ENCODE measurements around the gene ZNF526. TPM values are rescaled to one million over a fixed set of nuclear protein-coding genes. Genes with fewer than 3 reads are reported as not detected.

The ZNF526 gene
- total and polyA plus RNA-seq, 9 of the 15 experiments (the other 6 are each of a cell fraction or from before 2014, with no cell fraction given), result 1.3 to 17.9 (median 6.2) TPM

DNA sequence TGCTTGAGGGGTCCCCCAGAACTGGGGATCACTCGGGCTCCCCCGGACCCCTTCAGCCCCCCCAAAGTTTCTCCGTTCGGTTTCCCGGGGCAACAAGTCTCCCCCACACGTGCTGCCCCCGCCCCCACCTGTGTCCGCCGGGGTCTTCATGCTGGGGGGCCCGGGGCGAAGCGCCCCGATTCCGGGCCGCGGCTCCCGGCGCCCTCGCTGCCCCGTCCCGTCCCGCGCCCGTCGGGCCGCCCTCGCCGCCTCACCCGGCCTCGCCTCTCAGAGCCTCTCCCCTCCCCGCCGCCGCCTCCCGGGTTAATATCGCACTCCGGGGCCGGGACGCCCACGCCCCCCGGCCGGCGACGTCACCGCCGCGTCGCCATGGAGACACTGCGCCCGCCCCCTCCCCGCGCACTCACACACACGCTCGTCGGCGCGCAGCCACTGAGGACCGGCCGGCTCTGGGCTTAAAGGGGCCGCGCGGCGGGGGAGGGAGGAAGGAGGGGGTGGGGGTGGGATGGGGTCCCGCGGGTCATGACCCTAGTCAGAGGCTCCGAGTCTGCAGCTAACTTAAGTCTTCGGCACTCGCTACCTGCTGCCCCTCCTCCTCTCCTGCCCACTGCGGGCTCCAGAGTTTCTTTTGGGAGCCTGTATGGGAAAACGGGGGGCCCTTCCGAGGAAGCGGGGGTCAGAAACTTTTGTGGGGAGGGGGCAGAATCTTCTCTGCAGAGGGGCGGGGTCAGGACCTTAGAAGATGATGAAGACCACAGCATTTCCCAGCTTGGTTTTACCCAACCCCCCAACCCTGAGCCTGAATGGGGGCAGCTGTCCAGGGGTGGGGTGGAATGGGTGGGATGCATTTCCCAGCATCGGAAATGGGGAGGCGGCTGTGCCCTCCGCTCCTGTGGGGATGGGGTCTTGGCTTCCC lies 35.0 kb downstream of the ZNF526 start, which contains the start of gene ERF (continued):
- TF ChIP-seq MEIS2 (IDR thresholded peaks at IDR 0.05; ENCODE audit: partially characterized antibody) (no peak), NFIX (CRISPR knock-in tag; IDR thresholded peaks at IDR 0.05; ENCODE audit: low read depth) (no peak), STAG1 (CRISPR knock-in tag; IDR thresholded peaks at IDR 0.05; ENCODE audit: borderline replicate concordance) (no peak), ZNF583 (CRISPR knock-in tag; IDR thresholded peaks at IDR 0.05) (no peak), SRF (CRISPR knock-in tag; IDR thresholded peaks at IDR 0.05) (no peak), CBX2 (IDR thresholded peaks at IDR 0.05; ENCODE audit: insufficient read depth, low read length, poor library complexity, severe bottlenecking) (no peak), ZSCAN29 (IDR thresholded peaks at IDR 0.05) (no peak), PHF8 (IDR thresholded peaks at IDR 0.05; ENCODE audit: borderline replicate concordance, low read length) (peak; percentile 52; the same call in 1 of the 2 replicates), ZKSCAN8 (CRISPR knock-in tag; IDR thresholded peaks at IDR 0.05) (no peak), ETV1 (tag; conservative IDR thresholded peaks at IDR 0.05; ENCODE audit: low read depth) (no peak), ZNF57 (CRISPR knock-in tag; IDR thresholded peaks at IDR 0.05) (no peak), MED1 (CRISPR knock-in tag; IDR thresholded peaks at IDR 0.05; ENCODE audit: borderline replicate concordance) (no peak)
- TF ChIP-seq, protein P1, sequence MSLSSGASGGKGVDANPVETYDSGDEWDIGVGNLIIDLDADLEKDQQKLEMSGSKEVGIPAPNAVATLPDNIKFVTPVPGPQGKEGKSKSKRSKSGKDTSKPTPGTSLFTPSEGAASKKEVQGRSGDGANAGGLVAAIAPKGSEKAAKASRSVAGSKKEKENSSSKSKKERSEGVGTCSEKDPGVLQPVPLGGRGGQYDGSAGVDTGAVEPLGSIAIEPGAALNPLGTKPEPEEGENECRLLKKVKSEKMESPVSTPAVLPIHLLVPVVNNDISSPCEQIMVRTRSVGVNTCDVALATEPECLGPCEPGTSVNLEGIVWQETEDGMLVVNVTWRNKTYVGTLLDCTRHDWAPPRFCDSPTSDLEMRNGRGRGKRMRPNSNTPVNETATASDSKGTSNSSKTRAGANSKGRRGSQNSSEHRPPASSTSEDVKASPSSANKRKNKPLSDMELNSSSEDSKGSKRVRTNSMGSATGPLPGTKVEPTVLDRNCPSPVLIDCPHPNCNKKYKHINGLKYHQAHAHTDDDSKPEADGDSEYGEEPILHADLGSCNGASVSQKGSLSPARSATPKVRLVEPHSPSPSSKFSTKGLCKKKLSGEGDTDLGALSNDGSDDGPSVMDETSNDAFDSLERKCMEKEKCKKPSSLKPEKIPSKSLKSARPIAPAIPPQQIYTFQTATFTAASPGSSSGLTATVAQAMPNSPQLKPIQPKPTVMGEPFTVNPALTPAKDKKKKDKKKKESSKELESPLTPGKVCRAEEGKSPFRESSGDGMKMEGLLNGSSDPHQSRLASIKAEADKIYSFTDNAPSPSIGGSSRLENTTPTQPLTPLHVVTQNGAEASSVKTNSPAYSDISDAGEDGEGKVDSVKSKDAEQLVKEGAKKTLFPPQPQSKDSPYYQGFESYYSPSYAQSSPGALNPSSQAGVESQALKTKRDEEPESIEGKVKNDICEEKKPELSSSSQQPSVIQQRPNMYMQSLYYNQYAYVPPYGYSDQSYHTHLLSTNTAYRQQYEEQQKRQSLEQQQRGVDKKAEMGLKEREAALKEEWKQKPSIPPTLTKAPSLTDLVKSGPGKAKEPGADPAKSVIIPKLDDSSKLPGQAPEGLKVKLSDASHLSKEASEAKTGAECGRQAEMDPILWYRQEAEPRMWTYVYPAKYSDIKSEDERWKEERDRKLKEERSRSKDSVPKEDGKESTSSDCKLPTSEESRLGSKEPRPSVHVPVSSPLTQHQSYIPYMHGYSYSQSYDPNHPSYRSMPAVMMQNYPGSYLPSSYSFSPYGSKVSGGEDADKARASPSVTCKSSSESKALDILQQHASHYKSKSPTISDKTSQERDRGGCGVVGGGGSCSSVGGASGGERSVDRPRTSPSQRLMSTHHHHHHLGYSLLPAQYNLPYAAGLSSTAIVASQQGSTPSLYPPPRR (CRISPR knock-in tag; IDR thresholded peaks at IDR 0.05; ENCODE audit: borderline replicate concordance), result peak; percentile 22; the same call in 1 of the 2 replicates
- TF ChIP-seq, protein P2, sequence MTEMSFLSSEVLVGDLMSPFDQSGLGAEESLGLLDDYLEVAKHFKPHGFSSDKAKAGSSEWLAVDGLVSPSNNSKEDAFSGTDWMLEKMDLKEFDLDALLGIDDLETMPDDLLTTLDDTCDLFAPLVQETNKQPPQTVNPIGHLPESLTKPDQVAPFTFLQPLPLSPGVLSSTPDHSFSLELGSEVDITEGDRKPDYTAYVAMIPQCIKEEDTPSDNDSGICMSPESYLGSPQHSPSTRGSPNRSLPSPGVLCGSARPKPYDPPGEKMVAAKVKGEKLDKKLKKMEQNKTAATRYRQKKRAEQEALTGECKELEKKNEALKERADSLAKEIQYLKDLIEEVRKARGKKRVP (CRISPR knock-in tag; IDR thresholded peaks at IDR 0.05), result no peak
- TF ChIP-seq, protein P3, sequence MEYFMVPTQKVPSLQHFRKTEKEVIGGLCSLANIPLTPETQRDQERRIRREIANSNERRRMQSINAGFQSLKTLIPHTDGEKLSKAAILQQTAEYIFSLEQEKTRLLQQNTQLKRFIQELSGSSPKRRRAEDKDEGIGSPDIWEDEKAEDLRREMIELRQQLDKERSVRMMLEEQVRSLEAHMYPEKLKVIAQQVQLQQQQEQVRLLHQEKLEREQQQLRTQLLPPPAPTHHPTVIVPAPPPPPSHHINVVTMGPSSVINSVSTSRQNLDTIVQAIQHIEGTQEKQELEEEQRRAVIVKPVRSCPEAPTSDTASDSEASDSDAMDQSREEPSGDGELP (CRISPR knock-in tag; IDR thresholded peaks at IDR 0.05; ENCODE audit: borderline replicate concordance), result no peak
- TF ChIP-seq, protein P4, sequence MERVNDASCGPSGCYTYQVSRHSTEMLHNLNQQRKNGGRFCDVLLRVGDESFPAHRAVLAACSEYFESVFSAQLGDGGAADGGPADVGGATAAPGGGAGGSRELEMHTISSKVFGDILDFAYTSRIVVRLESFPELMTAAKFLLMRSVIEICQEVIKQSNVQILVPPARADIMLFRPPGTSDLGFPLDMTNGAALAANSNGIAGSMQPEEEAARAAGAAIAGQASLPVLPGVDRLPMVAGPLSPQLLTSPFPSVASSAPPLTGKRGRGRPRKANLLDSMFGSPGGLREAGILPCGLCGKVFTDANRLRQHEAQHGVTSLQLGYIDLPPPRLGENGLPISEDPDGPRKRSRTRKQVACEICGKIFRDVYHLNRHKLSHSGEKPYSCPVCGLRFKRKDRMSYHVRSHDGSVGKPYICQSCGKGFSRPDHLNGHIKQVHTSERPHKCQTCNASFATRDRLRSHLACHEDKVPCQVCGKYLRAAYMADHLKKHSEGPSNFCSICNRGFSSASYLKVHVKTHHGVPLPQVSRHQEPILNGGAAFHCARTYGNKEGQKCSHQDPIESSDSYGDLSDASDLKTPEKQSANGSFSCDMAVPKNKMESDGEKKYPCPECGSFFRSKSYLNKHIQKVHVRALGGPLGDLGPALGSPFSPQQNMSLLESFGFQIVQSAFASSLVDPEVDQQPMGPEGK (CRISPR knock-in tag; IDR thresholded peaks at IDR 0.05; ENCODE audit: borderline replicate concordance), result no peak
- TF ChIP-seq, protein P5, sequence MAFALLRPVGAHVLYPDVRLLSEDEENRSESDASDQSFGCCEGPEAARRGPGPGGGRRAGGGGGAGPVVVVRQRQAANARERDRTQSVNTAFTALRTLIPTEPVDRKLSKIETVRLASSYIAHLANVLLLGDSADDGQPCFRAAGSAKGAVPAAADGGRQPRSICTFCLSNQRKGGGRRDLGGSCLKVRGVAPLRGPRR (CRISPR knock-in tag; IDR thresholded peaks at IDR 0.05), result no peak

All from K562 (cell line).